Ecto neural progenitor cell (in vitro differentiated cells): ENCODE data around the gene ELK1.
A peak's percentile ranks its signal among the peaks of the same experiment; 100 is the strongest.
"Not testable (repeated sequence)": the region's sequence is repeated elsewhere in the genome, so short reads cannot be mapped to it uniquely, and the experiment has no call there.

Experiments
- DNase-seq: peaks from one replicate; pipeline ENCODE4 v3.0.0-alpha.2; 2018; ENCODE audit warnings: low spot score

Gene ELK1

GRCh38 chrX:47650164-47651042 lies at the start of gene ELK1:
Gene ELK1 (minus strand): TSS chrX:47650563. CDS start chrX:47641441, 9,122 bp downstream.
- DNase-seq = peak; percentile 96

GRCh38 chrX:47697181-47697580 lies 46.8 kb upstream of the ELK1 start:
- no peak for DNase-seq

- DNase-seq = no peak
Measured at GRCh38 chrX:47690175-47690574, 39.8 kb upstream of the ELK1 start.

- no peak for DNase-seq
Measured at GRCh38 chrX:47687263-47687662, 36.9 kb upstream of the ELK1 start.

GRCh38 chrX:47683829-47684205 lies 33.5 kb upstream of the ELK1 start:
- no peak for DNase-seq

GRCh38 chrX:47683184-47683828 lies 32.9 kb upstream of the ELK1 start:
- no peak for DNase-seq

- DNase-seq = not testable (repeated sequence)
Measured at GRCh38 chrX:47675959-47676859, 25.8 kb upstream of the ELK1 start.

- no peak for DNase-seq
Measured at GRCh38 chrX:47674776-47675175, 24.4 kb upstream of the ELK1 start.

- not testable (repeated sequence) for DNase-seq
Measured at GRCh38 chrX:47665797-47666196, 15.4 kb upstream of the ELK1 start.

GRCh38 chrX:47664737-47665136 lies 14.4 kb upstream of the ELK1 start:
- DNase-seq = no peak

GRCh38 chrX:47662144-47662657 lies 11.8 kb upstream of the ELK1 start:
- DNase-seq = no peak

- no peak for DNase-seq
Measured at GRCh38 chrX:47661539-47661938, 11.2 kb upstream of the ELK1 start.

GRCh38 chrX:47659421-47659726 lies 9.0 kb upstream of the ELK1 start:
- no peak for DNase-seq

- peak; percentile 92 for DNase-seq
Measured at GRCh38 chrX:47658684-47659420, 8.5 kb upstream of the ELK1 start, which contains the start of gene UXT. Gene UXT (minus strand): TSS chrX:47659180. CDS start chrX:47658927, 253 bp downstream.

- no peak for DNase-seq
Measured at GRCh38 chrX:47658301-47658683, 7.9 kb upstream of the ELK1 start.

GRCh38 chrX:47651043-47651905 lies 911 bp upstream of the ELK1 start:
- DNase-seq = no peak

GRCh38 chrX:47649781-47650163 lies 591 bp downstream of the ELK1 start:
- DNase-seq = no peak

- DNase-seq = no peak
Measured at GRCh38 chrX:47649271-47649670, 1.1 kb downstream of the ELK1 start.

- DNase-seq = no peak
Measured at GRCh38 chrX:47648376-47648775, 2.0 kb downstream of the ELK1 start.

GRCh38 chrX:47646636-47647035 lies 3.7 kb downstream of the ELK1 start:
- no peak for DNase-seq

GRCh38 chrX:47645530-47645929 lies 4.8 kb downstream of the ELK1 start:
- no peak for DNase-seq
